Measurements from ENCODE around the gene TNFRSF12A. TPM values are rescaled to one million over a fixed set of nuclear protein-coding genes. Genes with fewer than 3 reads are reported as not detected.

Gene TNFRSF12A
- total RNA-seq, 4 donors from 2014 or later: 12.6 to 76.2 (median 24.0) TPM

- Histone ChIP-seq H3K4me3 (peak within 1 kb of the TSS; percentile 20 to 35), H3K27ac (no peak within 1 kb of the TSS), H3K9me3 (no peaks in the 10 kb centered on the region), H3K27me3 (peaks cover 29 to 37% of the 10 kb centered on the region in 2 donors), H3K4me1 (peaks cover 0 to 16% of the 10 kb centered on the region in 2 donors), H3K36me3 (no peaks in the 10 kb centered on the region)
- no peak for DNase-seq
- TF ChIP-seq POLR2A (IDR thresholded peaks at IDR 0.05): no peak
- TF ChIP-seq, protein P1, sequence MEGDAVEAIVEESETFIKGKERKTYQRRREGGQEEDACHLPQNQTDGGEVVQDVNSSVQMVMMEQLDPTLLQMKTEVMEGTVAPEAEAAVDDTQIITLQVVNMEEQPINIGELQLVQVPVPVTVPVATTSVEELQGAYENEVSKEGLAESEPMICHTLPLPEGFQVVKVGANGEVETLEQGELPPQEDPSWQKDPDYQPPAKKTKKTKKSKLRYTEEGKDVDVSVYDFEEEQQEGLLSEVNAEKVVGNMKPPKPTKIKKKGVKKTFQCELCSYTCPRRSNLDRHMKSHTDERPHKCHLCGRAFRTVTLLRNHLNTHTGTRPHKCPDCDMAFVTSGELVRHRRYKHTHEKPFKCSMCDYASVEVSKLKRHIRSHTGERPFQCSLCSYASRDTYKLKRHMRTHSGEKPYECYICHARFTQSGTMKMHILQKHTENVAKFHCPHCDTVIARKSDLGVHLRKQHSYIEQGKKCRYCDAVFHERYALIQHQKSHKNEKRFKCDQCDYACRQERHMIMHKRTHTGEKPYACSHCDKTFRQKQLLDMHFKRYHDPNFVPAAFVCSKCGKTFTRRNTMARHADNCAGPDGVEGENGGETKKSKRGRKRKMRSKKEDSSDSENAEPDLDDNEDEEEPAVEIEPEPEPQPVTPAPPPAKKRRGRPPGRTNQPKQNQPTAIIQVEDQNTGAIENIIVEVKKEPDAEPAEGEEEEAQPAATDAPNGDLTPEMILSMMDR (IDR thresholded peaks at IDR 0.05): no peak
- intact Hi-C loops (cut with DNase I; ENCODE audit: low total_unique reads): no loop called here
These were observed 25.8 kb downstream of the TNFRSF12A start, which contains the start of gene MMP25 for GRCh38 chr16:3045758-3046640. TSS of gene MMP25 (plus strand) at chr16:3046561. CDS start at chr16:3046918, 357 bp downstream.

DNA sequence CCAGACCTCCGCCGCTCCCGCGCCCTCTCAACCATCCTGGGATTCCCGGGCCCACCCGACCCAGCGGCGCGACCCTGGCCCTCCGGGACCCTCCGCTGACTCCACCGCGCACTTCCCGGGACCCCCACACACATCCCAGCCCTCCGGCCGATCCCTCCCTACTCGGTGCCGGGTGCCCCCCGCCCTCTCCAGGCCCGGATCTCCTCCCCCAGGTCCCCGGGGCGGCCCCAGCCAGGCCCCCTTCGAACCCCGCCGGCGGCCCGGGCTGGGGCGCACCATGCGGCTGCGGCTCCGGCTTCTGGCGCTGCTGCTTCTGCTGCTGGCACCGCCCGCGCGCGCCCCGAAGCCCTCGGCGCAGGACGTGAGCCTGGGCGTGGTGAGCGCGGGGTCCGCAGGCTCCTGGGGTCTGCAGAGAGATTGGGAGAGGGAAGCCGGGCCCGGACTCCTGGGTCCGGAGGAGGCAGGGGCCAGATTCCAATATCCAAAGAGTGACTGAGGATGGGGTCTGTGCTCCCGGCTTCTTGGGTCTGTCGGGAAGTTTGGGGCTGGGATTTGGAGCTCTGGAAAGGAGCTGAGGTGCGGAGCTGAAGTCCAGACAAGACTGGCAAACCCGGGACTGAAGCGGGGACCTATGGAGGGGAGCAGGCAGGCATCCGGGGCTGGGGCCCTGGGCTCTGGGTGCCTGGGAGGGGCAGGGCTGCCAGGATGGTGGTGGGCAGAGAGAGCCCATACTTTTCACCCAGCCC lies 26.6 kb downstream of the TNFRSF12A start:
- Histone ChIP-seq H3K4me3 (peak overlapping the region in 1 of 2 donors; percentile 20), H3K27me3 (peaks cover 29 to 37% of the 10 kb centered on the region in 2 donors), H3K9me3 (no peaks in the 10 kb centered on the region)

DNA sequence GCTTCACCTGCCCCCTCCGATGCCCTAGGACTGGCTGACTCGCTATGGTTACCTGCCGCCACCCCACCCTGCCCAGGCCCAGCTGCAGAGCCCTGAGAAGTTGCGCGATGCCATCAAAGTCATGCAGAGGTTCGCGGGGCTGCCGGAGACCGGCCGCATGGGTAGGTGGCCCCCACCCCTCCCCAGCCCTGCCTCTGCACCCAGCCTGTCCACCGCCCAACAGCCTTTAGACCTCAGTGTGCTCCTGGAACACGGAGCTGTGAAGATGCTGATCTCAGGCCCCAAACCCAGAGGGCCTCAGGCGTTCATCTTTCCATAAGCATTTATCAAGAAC lies 27.2 kb downstream of the TNFRSF12A start:
- intact Hi-C loops (cut with DNase I; ENCODE audit: low total_unique reads): no loop called here
- Histone ChIP-seq H3K4me3 (no peak overlapping the region), H3K9me3 (no peaks in the 10 kb centered on the region), H3K27me3 (peaks cover 29 to 37% of the 10 kb centered on the region in 2 donors), H3K36me3 (no peaks in the 10 kb centered on the region), H3K27ac (no peak overlapping the region), H3K4me1 (peaks cover 0 to 16% of the 10 kb centered on the region in 2 donors)
- DNase-seq: no peak
- TF ChIP-seq POLR2A (IDR thresholded peaks at IDR 0.05): no peak
- TF ChIP-seq, protein P1 (IDR thresholded peaks at IDR 0.05): no peak

More for the DNA sequence above, 26.6 kb downstream of the TNFRSF12A start:
- peaks cover 0 to 16% of the 10 kb centered on the region in 2 donors for H3K4me1 ChIP-seq
- no peak overlapping the region for H3K27ac ChIP-seq
- intact Hi-C loops (cut with DNase I; ENCODE audit: low total_unique reads): no loop called here
- TF ChIP-seq POLR2A (IDR thresholded peaks at IDR 0.05): no peak
- TF ChIP-seq, protein P1 (IDR thresholded peaks at IDR 0.05): no peak
- H3K36me3 ChIP-seq: no peaks in the 10 kb centered on the region
- DNase-seq: no peak

DNA sequence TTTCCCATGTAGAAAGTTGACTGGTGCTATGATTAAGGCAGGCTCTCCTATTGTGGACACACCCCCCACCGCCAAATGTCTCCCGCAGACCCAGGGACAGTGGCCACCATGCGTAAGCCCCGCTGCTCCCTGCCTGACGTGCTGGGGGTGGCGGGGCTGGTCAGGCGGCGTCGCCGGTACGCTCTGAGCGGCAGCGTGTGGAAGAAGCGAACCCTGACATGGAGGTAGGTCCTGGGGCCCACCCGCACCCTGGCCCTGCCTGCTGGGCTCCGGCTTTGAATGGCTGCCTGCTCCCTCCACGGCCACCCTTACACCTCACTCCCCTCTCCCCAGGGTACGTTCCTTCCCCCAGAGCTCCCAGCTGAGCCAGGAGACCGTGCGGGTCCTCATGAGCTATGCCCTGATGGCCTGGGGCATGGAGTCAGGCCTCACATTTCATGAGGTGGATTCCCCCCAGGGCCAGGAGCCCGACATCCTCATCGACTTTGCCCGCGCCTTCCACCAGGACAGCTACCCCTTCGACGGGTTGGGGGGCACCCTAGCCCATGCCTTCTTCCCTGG lies 29.8 kb downstream of the TNFRSF12A start:
- no peak overlapping the region for H3K4me3 ChIP-seq
- no peaks in the 10 kb centered on the region for H3K36me3 ChIP-seq
- no peak for DNase-seq
- intact Hi-C loops (cut with DNase I; ENCODE audit: low total_unique reads): no loop called here
- H3K27me3 ChIP-seq: peaks cover 16 to 23% of the 10 kb centered on the region in 2 donors
- H3K4me1 ChIP-seq: peaks cover 0 to 16% of the 10 kb centered on the region in 2 donors
- H3K27ac ChIP-seq: no peak overlapping the region
- no peaks in the 10 kb centered on the region for H3K9me3 ChIP-seq
- TF ChIP-seq, protein P1 (IDR thresholded peaks at IDR 0.05): no peak
- no peak for TF ChIP-seq POLR2A (IDR thresholded peaks at IDR 0.05)
